WTC11 (cell line): ENCODE results near the gene MAN1A2. TPM values are rescaled to one million over a fixed set of nuclear protein-coding genes. Genes with fewer than 3 reads are reported as not detected.
A peak's percentile ranks its signal among the peaks of the same experiment; 100 is the strongest.

Experiments used
- ATAC-seq: fragments of 200-7000 bp; cut with Tn5 transposase; 2 replicates; pipeline ENCODE4 v1.10.0; 2021; ENCODE audit warnings: mild to moderate bottlenecking, moderate library complexity
- CTCF ChIA-PET: fragments of 300-600 bp; sonication (Branson Sonifier 250); formaldehyde crosslinking; loops from one replicate; lab custom pipeline; 2021; ENCODE audit warnings: antibody characterized with exemption; lab: Charles Lee
- POLR2A ChIA-PET: fragments of 350-600 bp; sonication (Branson Sonifier 250); formaldehyde crosslinking; loops from one replicate; lab custom pipeline; 2021; ENCODE audit warnings: antibody characterized with exemption; lab: Charles Lee
- DNase-seq: peaks from one replicate; pipeline ENCODE4 v3.0.0; 2021; ENCODE audit warnings: low spot score
- H3K27ac Mint-ChIP-seq: 2 replicates; pipeline ENCODE4 v1.8.0; 2021; ENCODE audit warnings: mixed read lengths
- H3K27me3 Mint-ChIP-seq: 2 replicates; pipeline ENCODE4 v1.8.0; 2021; ENCODE audit warnings: low read depth, mild to moderate bottlenecking, moderate library complexity, mixed read lengths
- H3K36me3 Mint-ChIP-seq: 2 replicates; pipeline ENCODE4 v1.8.0; 2021; ENCODE audit warnings: mixed read lengths
- H3K4me1 Mint-ChIP-seq: 2 replicates; pipeline ENCODE4 v1.8.0; 2022; ENCODE audit warnings: mixed read lengths
- H3K4me3 Mint-ChIP-seq: 2 replicates; pipeline ENCODE4 v1.8.0; 2021; ENCODE audit warnings: mild to moderate bottlenecking, moderate library complexity, mixed read lengths
- H3K9me3 Mint-ChIP-seq: 2 replicates; pipeline ENCODE4 v1.8.0; 2021; ENCODE audit warnings: mixed read lengths
- CREM ChIP-seq: sonication (generic); formaldehyde crosslinking; IDR thresholded peaks from 2 replicates; pipeline ENCODE4 v1.8.1; 2022; ENCODE audit warnings: mild to moderate bottlenecking, missing genetic modification reagents, moderate library complexity
- NFE2L1 ChIP-seq: sonication (generic); formaldehyde crosslinking; IDR thresholded peaks from 2 replicates; pipeline ENCODE4 v1.8.1; 2023; ENCODE audit warnings: missing genetic modification reagents
- NR2C2 ChIP-seq: sonication (generic); formaldehyde crosslinking; IDR thresholded peaks from 2 replicates; pipeline ENCODE4 v1.8.0; 2022; ENCODE audit warnings: mild to moderate bottlenecking, missing genetic modification reagents
- TEAD1 ChIP-seq: sonication (generic); formaldehyde crosslinking; IDR thresholded peaks from 2 replicates; pipeline ENCODE4 v1.8.0; 2022; ENCODE audit warnings: mild to moderate bottlenecking, missing genetic modification reagents
- TEAD4 ChIP-seq: sonication (generic); formaldehyde crosslinking; IDR thresholded peaks from 2 replicates; pipeline ENCODE4 v1.8.0; 2022; ENCODE audit warnings: mild to moderate bottlenecking, missing genetic modification reagents
- ZNF232 ChIP-seq: sonication (generic); formaldehyde crosslinking; IDR thresholded peaks from 2 replicates; pipeline ENCODE4 v1.8.0; 2022; ENCODE audit warnings: mild to moderate bottlenecking, missing genetic modification reagents
- total RNA-seq: library from RNA; stranded (reverse); gene quantifications from 3 replicates; pipeline ENCODE4 v1.2.3, GENCODE V29; 2021
- TF ChIP-seq, protein P1 (sequence below): sonication (generic); formaldehyde crosslinking; IDR thresholded peaks from 2 replicates; pipeline ENCODE4 v1.8.1; 2023; ENCODE audit warnings: mild to moderate bottlenecking, missing genetic modification reagents
- TF ChIP-seq, protein P2 (sequence below): sonication (generic); formaldehyde crosslinking; IDR thresholded peaks from 2 replicates; pipeline ENCODE4 v1.8.0; 2023; ENCODE audit warnings: missing genetic modification reagents, mild to moderate bottlenecking, borderline replicate concordance
- TF ChIP-seq, protein P3 (sequence below): fragments of 200-600 bp; IDR thresholded peaks from 2 replicates; pipeline ENCODE4 v1.8.0; 2022; ENCODE audit warnings: antibody characterized with exemption
- TF ChIP-seq, protein P4 (sequence below): sonication (generic); formaldehyde crosslinking; IDR thresholded peaks from 2 replicates; pipeline ENCODE4 v1.8.1; 2023; ENCODE audit warnings: mild to moderate bottlenecking, moderate library complexity, missing genetic modification reagents
- TF ChIP-seq, protein P5 (sequence below): sonication (generic); formaldehyde crosslinking; conservative IDR thresholded peaks from 2 replicates; pipeline ENCODE4 v1.8.1; 2023; ENCODE audit warnings: mild to moderate bottlenecking, low read depth, missing genetic modification reagents, moderate library complexity

The MAN1A2 gene
- total RNA-seq, 1 experiment from 2014 or later, result 16.0 TPM

DNA sequence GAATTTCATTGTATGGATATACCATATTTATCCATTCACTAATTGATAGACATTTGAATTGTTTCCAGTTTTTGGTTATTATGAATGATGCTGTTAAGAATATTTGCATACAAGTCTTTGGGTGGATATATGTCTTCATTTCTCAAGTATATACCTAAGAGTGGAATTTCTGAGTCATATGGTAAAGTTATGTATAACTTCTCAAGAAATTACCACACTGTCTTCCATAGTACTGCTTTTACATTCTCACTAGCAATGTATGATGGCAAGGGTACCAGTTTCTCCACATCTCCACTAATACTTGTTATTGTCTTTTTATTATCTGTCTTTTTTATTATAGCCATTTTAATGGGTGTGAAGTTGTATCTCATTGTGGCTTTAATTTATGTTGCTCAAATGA lies 164.0 kb downstream of the MAN1A2 start (continued):
- TF ChIP-seq, protein P1, sequence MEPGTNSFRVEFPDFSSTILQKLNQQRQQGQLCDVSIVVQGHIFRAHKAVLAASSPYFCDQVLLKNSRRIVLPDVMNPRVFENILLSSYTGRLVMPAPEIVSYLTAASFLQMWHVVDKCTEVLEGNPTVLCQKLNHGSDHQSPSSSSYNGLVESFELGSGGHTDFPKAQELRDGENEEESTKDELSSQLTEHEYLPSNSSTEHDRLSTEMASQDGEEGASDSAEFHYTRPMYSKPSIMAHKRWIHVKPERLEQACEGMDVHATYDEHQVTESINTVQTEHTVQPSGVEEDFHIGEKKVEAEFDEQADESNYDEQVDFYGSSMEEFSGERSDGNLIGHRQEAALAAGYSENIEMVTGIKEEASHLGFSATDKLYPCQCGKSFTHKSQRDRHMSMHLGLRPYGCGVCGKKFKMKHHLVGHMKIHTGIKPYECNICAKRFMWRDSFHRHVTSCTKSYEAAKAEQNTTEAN (CRISPR knock-in tag), result no peak
- TF ChIP-seq, protein P2, sequence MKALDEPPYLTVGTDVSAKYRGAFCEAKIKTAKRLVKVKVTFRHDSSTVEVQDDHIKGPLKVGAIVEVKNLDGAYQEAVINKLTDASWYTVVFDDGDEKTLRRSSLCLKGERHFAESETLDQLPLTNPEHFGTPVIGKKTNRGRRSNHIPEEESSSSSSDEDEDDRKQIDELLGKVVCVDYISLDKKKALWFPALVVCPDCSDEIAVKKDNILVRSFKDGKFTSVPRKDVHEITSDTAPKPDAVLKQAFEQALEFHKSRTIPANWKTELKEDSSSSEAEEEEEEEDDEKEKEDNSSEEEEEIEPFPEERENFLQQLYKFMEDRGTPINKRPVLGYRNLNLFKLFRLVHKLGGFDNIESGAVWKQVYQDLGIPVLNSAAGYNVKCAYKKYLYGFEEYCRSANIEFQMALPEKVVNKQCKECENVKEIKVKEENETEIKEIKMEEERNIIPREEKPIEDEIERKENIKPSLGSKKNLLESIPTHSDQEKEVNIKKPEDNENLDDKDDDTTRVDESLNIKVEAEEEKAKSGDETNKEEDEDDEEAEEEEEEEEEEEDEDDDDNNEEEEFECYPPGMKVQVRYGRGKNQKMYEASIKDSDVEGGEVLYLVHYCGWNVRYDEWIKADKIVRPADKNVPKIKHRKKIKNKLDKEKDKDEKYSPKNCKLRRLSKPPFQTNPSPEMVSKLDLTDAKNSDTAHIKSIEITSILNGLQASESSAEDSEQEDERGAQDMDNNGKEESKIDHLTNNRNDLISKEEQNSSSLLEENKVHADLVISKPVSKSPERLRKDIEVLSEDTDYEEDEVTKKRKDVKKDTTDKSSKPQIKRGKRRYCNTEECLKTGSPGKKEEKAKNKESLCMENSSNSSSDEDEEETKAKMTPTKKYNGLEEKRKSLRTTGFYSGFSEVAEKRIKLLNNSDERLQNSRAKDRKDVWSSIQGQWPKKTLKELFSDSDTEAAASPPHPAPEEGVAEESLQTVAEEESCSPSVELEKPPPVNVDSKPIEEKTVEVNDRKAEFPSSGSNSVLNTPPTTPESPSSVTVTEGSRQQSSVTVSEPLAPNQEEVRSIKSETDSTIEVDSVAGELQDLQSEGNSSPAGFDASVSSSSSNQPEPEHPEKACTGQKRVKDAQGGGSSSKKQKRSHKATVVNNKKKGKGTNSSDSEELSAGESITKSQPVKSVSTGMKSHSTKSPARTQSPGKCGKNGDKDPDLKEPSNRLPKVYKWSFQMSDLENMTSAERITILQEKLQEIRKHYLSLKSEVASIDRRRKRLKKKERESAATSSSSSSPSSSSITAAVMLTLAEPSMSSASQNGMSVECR (CRISPR knock-in tag), result no peak
- no peak for TF ChIP-seq CREM (CRISPR knock-in tag)

DNA sequence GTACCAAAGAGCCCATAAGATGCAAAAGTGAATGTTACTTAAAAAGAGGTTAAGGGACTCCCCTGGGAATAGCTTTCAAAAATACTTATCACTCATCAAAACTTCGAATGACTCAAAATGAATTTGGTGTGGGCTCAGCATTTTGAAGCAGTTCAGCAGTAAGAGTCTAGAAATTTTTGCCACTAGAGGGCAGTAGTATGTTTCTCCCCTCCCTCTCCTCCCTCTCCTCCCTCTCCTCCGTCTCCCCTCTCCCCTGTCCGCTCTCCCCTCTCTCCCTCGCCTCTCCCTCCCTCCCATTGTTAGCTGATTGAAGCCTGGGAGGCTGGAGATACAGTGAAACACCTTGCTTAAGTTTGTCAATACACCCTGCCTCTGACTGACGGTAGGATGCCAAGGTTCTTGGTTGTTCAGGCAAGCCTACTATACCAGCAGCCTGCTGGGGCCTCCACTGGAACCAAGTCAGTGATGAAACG lies 167.8 kb downstream of the MAN1A2 start:
- CTCF ChIA-PET, result interaction anchor here (0.6 to 4.3 kb wide), 57 partner anchors 9 to 1432 kb away, joined by 3 to 44 read pairs (median 5); no protein-coding TSS in a partner anchor
- no peaks in the 10 kb centered on the region for H3K36me3 Mint-ChIP-seq
- H3K27ac Mint-ChIP-seq, result no peak overlapping the region
- POLR2A ChIA-PET, result interaction anchor here (0.6 to 0.9 kb wide), 2 partner anchors 43 to 372 kb away, joined by 3 read pairs; no protein-coding TSS in a partner anchor
- DNase-seq, result peak; percentile 64
- no peak overlapping the region for H3K4me3 Mint-ChIP-seq
- TF ChIP-seq NFE2L1 (CRISPR knock-in tag) (no peak), TEAD1 (peak; percentile 41; the same call in 1 of the 2 replicates), TEAD4 (peak; percentile 42; the same call in 1 of the 2 replicates)
- TF ChIP-seq, protein P3, sequence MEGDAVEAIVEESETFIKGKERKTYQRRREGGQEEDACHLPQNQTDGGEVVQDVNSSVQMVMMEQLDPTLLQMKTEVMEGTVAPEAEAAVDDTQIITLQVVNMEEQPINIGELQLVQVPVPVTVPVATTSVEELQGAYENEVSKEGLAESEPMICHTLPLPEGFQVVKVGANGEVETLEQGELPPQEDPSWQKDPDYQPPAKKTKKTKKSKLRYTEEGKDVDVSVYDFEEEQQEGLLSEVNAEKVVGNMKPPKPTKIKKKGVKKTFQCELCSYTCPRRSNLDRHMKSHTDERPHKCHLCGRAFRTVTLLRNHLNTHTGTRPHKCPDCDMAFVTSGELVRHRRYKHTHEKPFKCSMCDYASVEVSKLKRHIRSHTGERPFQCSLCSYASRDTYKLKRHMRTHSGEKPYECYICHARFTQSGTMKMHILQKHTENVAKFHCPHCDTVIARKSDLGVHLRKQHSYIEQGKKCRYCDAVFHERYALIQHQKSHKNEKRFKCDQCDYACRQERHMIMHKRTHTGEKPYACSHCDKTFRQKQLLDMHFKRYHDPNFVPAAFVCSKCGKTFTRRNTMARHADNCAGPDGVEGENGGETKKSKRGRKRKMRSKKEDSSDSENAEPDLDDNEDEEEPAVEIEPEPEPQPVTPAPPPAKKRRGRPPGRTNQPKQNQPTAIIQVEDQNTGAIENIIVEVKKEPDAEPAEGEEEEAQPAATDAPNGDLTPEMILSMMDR, result peak; percentile 61; the same call in 1 of the 2 replicates
- ATAC-seq, result peak; percentile 91
- H3K27me3 Mint-ChIP-seq, result no peaks in the 10 kb centered on the region
- H3K9me3 Mint-ChIP-seq, result no peaks in the 10 kb centered on the region
- H3K4me1 Mint-ChIP-seq, result no peaks in the 10 kb centered on the region; the same call in 1 of the 2 replicates

DNA sequence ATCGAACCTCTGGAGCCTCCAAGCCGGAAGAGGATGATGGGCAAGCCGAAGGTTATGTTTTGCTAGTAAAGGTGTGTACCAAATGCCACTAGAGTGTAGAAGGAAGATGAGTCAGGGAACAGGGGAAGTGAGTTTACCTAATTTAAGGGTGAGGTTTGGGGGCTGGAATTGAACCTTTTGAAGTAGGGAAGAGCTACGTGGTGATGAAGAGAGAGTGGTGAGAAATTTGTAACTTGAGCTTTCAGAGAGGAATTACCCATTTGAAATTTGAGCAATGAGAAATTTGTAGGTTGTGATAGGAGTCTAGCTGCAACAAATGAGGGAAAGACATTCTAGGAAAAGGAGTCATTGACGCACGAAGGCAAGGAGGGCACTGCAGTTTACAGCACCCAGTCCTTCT lies 168.6 kb downstream of the MAN1A2 start:
- no peak overlapping the region for H3K4me3 Mint-ChIP-seq
- no peak for DNase-seq
- H3K9me3 Mint-ChIP-seq, result no peaks in the 10 kb centered on the region
- TF ChIP-seq, protein P4, sequence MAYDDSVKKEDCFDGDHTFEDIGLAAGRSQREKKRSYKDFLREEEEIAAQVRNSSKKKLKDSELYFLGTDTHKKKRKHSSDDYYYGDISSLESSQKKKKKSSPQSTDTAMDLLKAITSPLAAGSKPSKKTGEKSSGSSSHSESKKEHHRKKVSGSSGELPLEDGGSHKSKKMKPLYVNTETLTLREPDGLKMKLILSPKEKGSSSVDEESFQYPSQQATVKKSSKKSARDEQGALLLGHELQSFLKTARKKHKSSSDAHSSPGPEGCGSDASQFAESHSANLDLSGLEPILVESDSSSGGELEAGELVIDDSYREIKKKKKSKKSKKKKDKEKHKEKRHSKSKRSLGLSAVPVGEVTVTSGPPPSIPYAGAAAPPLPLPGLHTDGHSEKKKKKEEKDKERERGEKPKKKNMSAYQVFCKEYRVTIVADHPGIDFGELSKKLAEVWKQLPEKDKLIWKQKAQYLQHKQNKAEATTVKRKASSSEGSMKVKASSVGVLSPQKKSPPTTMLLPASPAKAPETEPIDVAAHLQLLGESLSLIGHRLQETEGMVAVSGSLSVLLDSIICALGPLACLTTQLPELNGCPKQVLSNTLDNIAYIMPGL (CRISPR knock-in tag), result no peak
- TF ChIP-seq ZNF232, result no peak
- TF ChIP-seq NR2C2 (CRISPR knock-in tag), result no peak
- TF ChIP-seq, protein P5, sequence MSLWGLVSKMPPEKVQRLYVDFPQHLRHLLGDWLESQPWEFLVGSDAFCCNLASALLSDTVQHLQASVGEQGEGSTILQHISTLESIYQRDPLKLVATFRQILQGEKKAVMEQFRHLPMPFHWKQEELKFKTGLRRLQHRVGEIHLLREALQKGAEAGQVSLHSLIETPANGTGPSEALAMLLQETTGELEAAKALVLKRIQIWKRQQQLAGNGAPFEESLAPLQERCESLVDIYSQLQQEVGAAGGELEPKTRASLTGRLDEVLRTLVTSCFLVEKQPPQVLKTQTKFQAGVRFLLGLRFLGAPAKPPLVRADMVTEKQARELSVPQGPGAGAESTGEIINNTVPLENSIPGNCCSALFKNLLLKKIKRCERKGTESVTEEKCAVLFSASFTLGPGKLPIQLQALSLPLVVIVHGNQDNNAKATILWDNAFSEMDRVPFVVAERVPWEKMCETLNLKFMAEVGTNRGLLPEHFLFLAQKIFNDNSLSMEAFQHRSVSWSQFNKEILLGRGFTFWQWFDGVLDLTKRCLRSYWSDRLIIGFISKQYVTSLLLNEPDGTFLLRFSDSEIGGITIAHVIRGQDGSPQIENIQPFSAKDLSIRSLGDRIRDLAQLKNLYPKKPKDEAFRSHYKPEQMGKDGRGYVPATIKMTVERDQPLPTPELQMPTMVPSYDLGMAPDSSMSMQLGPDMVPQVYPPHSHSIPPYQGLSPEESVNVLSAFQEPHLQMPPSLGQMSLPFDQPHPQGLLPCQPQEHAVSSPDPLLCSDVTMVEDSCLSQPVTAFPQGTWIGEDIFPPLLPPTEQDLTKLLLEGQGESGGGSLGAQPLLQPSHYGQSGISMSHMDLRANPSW (CRISPR knock-in tag), result no peak
- no peak overlapping the region for H3K27ac Mint-ChIP-seq
- ChIA-PET POLR2A (interaction anchor here (0.9 kb wide), 1 partner anchor 373 kb away, joined by 3 read pairs; no protein-coding TSS in a partner anchor), CTCF (interaction anchor here (0.9 to 4.3 kb wide), 17 partner anchors 11 to 476 kb away, joined by 3 to 44 read pairs (median 8); no protein-coding TSS in a partner anchor)
- H3K27me3 Mint-ChIP-seq, result no peaks in the 10 kb centered on the region
- no peak for ATAC-seq
- H3K4me1 Mint-ChIP-seq, result no peaks in the 10 kb centered on the region; the same call in 1 of the 2 replicates
- no peaks in the 10 kb centered on the region for H3K36me3 Mint-ChIP-seq
